Fibroblast of peridontal ligament (primary cell): ENCODE measurements around the gene NUTM2E.
"Not testable (repeated sequence)": the region's sequence is repeated elsewhere in the genome, so short reads cannot be mapped to it uniquely, and the experiment has no call there.

Experiments
- DNase-seq: peaks from one replicate; pipeline ENCODE4 v3.0.0-alpha.2; 2010; ENCODE audit errors: extremely low read depth

Gene NUTM2E

GRCh38 chr10:79866903-79867551, 40.5 kb downstream of the NUTM2E start:
- DNase-seq, result not testable (repeated sequence)

- not testable (repeated sequence) for DNase-seq
Observed at GRCh38 chr10:79868023-79868422, 41.5 kb downstream of the NUTM2E start.

GRCh38 chr10:79869439-79870097, 43.0 kb downstream of the NUTM2E start:
- DNase-seq, result peak; percentile 21

- not testable (repeated sequence) for DNase-seq
Observed at GRCh38 chr10:79871729-79872128, 45.2 kb downstream of the NUTM2E start.
